ENCODE results near the gene ST14.

GRCh38 chr11:130148796-130149326 is 10.7 kb upstream of the ST14 start:
- TF ChIP-seq L3MBTL2 (conservative IDR thresholded peaks at IDR 0.05), result no peak
- TF ChIP-seq SUZ12 (IDR thresholded peaks at IDR 0.05), result no peak
- TF ChIP-seq CTBP1 (IDR thresholded peaks at IDR 0.05; ENCODE audit: borderline replicate concordance), result no peak
- TF ChIP-seq ZNF384 (IDR thresholded peaks at IDR 0.05), result no peak
- no peak for TF ChIP-seq FOXA1 (IDR thresholded peaks at IDR 0.05)
- TF ChIP-seq NFRKB (IDR thresholded peaks at IDR 0.05), result no peak
- no peak for TF ChIP-seq FOXM1 (IDR thresholded peaks at IDR 0.05; ENCODE audit: borderline replicate concordance)
- no peak for TF ChIP-seq ELF4 (IDR thresholded peaks at IDR 0.05)
- TF ChIP-seq PKNOX1 (IDR thresholded peaks at IDR 0.05), result no peak
- TF ChIP-seq FOXK2 (IDR thresholded peaks at IDR 0.05), result no peak
- no peak for TF ChIP-seq BHLHE40 (IDR thresholded peaks at IDR 0.05; ENCODE audit: borderline replicate concordance)

All from HEK293T (cell line).